ENCODE results near the gene AQP7. TPM values are rescaled to one million over a fixed set of nuclear protein-coding genes. Genes with fewer than 3 reads are reported as not detected.
"Not testable (repeated sequence)": the region's sequence is repeated elsewhere in the genome, so short reads cannot be mapped to it uniquely, and the experiment has no call there.

AQP7 gene
- total RNA-seq, 1 donor from 2014 or later = not detected

GRCh38 chr9:33433871-33434270, 31.5 kb upstream of the AQP7 start:
- no peak for DNase-seq

- DNase-seq = no peak
These were observed 29.1 kb upstream of the AQP7 start for GRCh38 chr9:33431420-33431819.

GRCh38 chr9:33430942-33431341, 28.6 kb upstream of the AQP7 start:
- no peak for DNase-seq

- DNase-seq = no peak
These were observed 27.1 kb upstream of the AQP7 start for GRCh38 chr9:33429256-33429985.

- no peak for DNase-seq
These were observed 24.5 kb upstream of the AQP7 start for GRCh38 chr9:33426843-33427293.

GRCh38 chr9:33425128-33425533, 22.8 kb upstream of the AQP7 start:
- DNase-seq = no peak

GRCh38 chr9:33424492-33424891, 22.1 kb upstream of the AQP7 start:
- DNase-seq = not testable (repeated sequence)

GRCh38 chr9:33424043-33424442, 21.7 kb upstream of the AQP7 start:
- not testable (repeated sequence) for DNase-seq

GRCh38 chr9:33419708-33420303, 17.4 kb upstream of the AQP7 start:
- DNase-seq = no peak

- no peak for DNase-seq
These were observed 15.7 kb upstream of the AQP7 start for GRCh38 chr9:33418090-33418489.

- DNase-seq = no peak
These were observed 14.6 kb upstream of the AQP7 start for GRCh38 chr9:33416996-33417395.

- no peak for DNase-seq
These were observed 13.2 kb upstream of the AQP7 start for GRCh38 chr9:33415501-33416038.

GRCh38 chr9:33414889-33415500, 12.6 kb upstream of the AQP7 start:
- DNase-seq = no peak

- DNase-seq = no peak
These were observed 11.9 kb upstream of the AQP7 start for GRCh38 chr9:33414268-33414667.

GRCh38 chr9:33408087-33408486, 5.7 kb upstream of the AQP7 start:
- no peak for DNase-seq

- DNase-seq = no peak
These were observed 4.7 kb upstream of the AQP7 start for GRCh38 chr9:33407061-33407460.

- no peak for DNase-seq
These were observed 2.5 kb upstream of the AQP7 start for GRCh38 chr9:33404788-33405362.

GRCh38 chr9:33403941-33404787, 1.8 kb upstream of the AQP7 start:
- no peak for DNase-seq

- DNase-seq = not testable (repeated sequence)
These were observed 559 bp downstream of the AQP7 start for GRCh38 chr9:33401809-33402208.

- not testable (repeated sequence) for DNase-seq
These were observed 3.3 kb downstream of the AQP7 start for GRCh38 chr9:33399047-33399446.

GRCh38 chr9:33397801-33398200, 4.6 kb downstream of the AQP7 start:
- DNase-seq = not testable (repeated sequence)
